GM12872 (cell line): ENCODE results near the gene SPEG.

Experiments
- CTCF ChIP-seq: IDR thresholded peaks from 3 replicates; pipeline ENCODE4 v1.5.1; 2011; ENCODE audit warnings: low read depth, mild to moderate bottlenecking, low read length, moderate library complexity; ENCODE audit not compliant: insufficient read depth

SPEG gene

GRCh38 chr2:219434718-219435525 is at the start of gene SPEG:
TSS of gene SPEG (plus strand) at chr2:219434843. CDS start at chr2:219434978, 135 bp downstream.
- no peak for TF ChIP-seq CTCF

GRCh38 chr2:219384859-219385258 is 49.8 kb upstream of the SPEG start:
- no peak for TF ChIP-seq CTCF

- TF ChIP-seq CTCF: no peak
Measured at GRCh38 chr2:219385958-219386520, 48.6 kb upstream of the SPEG start.

- no peak for TF ChIP-seq CTCF
Measured at GRCh38 chr2:219386532-219387280, 47.9 kb upstream of the SPEG start.

- TF ChIP-seq CTCF: no peak
Measured at GRCh38 chr2:219387306-219388120, 47.1 kb upstream of the SPEG start, which contains the start of gene DNPEP. TSS of gene DNPEP (minus strand) at chr2:219387912. CDS start at chr2:219387794, 118 bp downstream.

GRCh38 chr2:219388121-219388906 is 46.3 kb upstream of the SPEG start:
- TF ChIP-seq CTCF: peak; percentile 43; the same call in 2 of the 3 replicates
